GM21528 (cell line): Measurements from ENCODE around the gene LRP2.

ENCODE experiments used
- ATAC-seq: cut with Tn5 transposase; IDR thresholded peaks from one replicate; pipeline ENCODE4 v1.9.1; 2021; ENCODE audit warnings: mild to moderate bottlenecking, moderate library complexity; ENCODE audit not compliant: unreplicated experiment, low FRiP score

The LRP2 gene

GRCh38 chr2:169185711-169186110, 176.6 kb downstream of the LRP2 start:
- no peak for ATAC-seq

- no peak for ATAC-seq
Measured at GRCh38 chr2:169184074-169184473, 178.3 kb downstream of the LRP2 start.

GRCh38 chr2:169182573-169182972, 179.8 kb downstream of the LRP2 start:
- ATAC-seq = no peak

GRCh38 chr2:169178804-169179390, 183.4 kb downstream of the LRP2 start:
- ATAC-seq = no peak

- ATAC-seq = no peak
Measured at GRCh38 chr2:169178364-169178763, 184.0 kb downstream of the LRP2 start.

GRCh38 chr2:169175112-169175511, 187.2 kb downstream of the LRP2 start:
- no peak for ATAC-seq

GRCh38 chr2:169173876-169174275, 188.5 kb downstream of the LRP2 start:
- no peak for ATAC-seq

- no peak for ATAC-seq
Measured at GRCh38 chr2:169172914-169173313, 189.4 kb downstream of the LRP2 start.

GRCh38 chr2:169172151-169172735, 190.1 kb downstream of the LRP2 start:
- no peak for ATAC-seq

GRCh38 chr2:169165791-169166190, 196.5 kb downstream of the LRP2 start:
- no peak for ATAC-seq

- no peak for ATAC-seq
Measured at GRCh38 chr2:169164311-169164710, 198.0 kb downstream of the LRP2 start.

GRCh38 chr2:169162613-169163012, 199.7 kb downstream of the LRP2 start:
- no peak for ATAC-seq

- no peak for ATAC-seq
Measured at GRCh38 chr2:169160926-169161481, 201.3 kb downstream of the LRP2 start.

GRCh38 chr2:169159686-169160085, 202.6 kb downstream of the LRP2 start:
- no peak for ATAC-seq

- no peak for ATAC-seq
Measured at GRCh38 chr2:169158874-169159273, 203.5 kb downstream of the LRP2 start.

GRCh38 chr2:169146220-169146619, 216.1 kb downstream of the LRP2 start:
- no peak for ATAC-seq

GRCh38 chr2:169143998-169144397, 218.3 kb downstream of the LRP2 start:
- no peak for ATAC-seq

GRCh38 chr2:169141713-169142352, 220.5 kb downstream of the LRP2 start:
- peak; percentile 72 for ATAC-seq

GRCh38 chr2:169139993-169140767, 222.2 kb downstream of the LRP2 start:
- ATAC-seq = no peak

- ATAC-seq = no peak
Measured at GRCh38 chr2:169139145-169139544, 223.2 kb downstream of the LRP2 start.

- ATAC-seq = no peak
Measured at GRCh38 chr2:169137924-169138323, 224.4 kb downstream of the LRP2 start.
